HEK293 (cell line): ENCODE results near the gene MICU1.

Experiments
- CTCF ChIP-seq: fragments of 450-650 bp; formaldehyde crosslinking; IDR thresholded peaks from 2 replicates; pipeline ENCODE4 v1.5.1; 2016; ENCODE audit warnings: missing biosample characterization, missing genetic modification characterization
- KLF10 ChIP-seq: fragments of 450-650 bp; IDR thresholded peaks from 2 replicates; pipeline ENCODE4 v1.5.1; 2018; ENCODE audit warnings: missing biosample characterization, mild to moderate bottlenecking, missing genetic modification characterization
- MYNN ChIP-seq: fragments of 450-650 bp; formaldehyde crosslinking; IDR thresholded peaks from 2 replicates; pipeline ENCODE4 v1.5.1; 2016; ENCODE audit warnings: missing biosample characterization, missing genetic modification characterization, borderline replicate concordance
- REST ChIP-seq: fragments of 450-650 bp; formaldehyde crosslinking; IDR thresholded peaks from 2 replicates; pipeline ENCODE4 v1.5.1; 2016; ENCODE audit warnings: missing biosample characterization, missing genetic modification characterization
- WT1 ChIP-seq: fragments of 450-650 bp; formaldehyde crosslinking; IDR thresholded peaks from 2 replicates; pipeline ENCODE4 v1.5.1; 2016; ENCODE audit warnings: missing biosample characterization, missing genetic modification characterization
- ZNF324 ChIP-seq: fragments of 450-650 bp; formaldehyde crosslinking; IDR thresholded peaks from 2 replicates; pipeline ENCODE4 v1.5.1; 2016; ENCODE audit warnings: missing biosample characterization, missing genetic modification characterization
- ZNF335 ChIP-seq: fragments of 450-650 bp; formaldehyde crosslinking; conservative IDR thresholded peaks from 2 replicates; pipeline ENCODE4 v1.5.1; 2016; ENCODE audit warnings: missing biosample characterization, missing genetic modification characterization
- ZNF394 ChIP-seq: fragments of 450-650 bp; formaldehyde crosslinking; IDR thresholded peaks from 2 replicates; pipeline ENCODE4 v1.5.1; 2016; ENCODE audit warnings: missing biosample characterization, missing genetic modification characterization, mild to moderate bottlenecking, moderate library complexity, borderline replicate concordance
- ZNF488 ChIP-seq: fragments of 450-650 bp; formaldehyde crosslinking; IDR thresholded peaks from 2 replicates; pipeline ENCODE4 v1.5.1; 2016; ENCODE audit warnings: missing biosample characterization, missing genetic modification characterization
- ZNF510 ChIP-seq: fragments of 450-650 bp; formaldehyde crosslinking; IDR thresholded peaks from 2 replicates; pipeline ENCODE4 v1.5.1; 2018; ENCODE audit warnings: mild to moderate bottlenecking, missing genetic modification characterization, missing biosample characterization; ENCODE audit not compliant: insufficient replicate concordance
- ZNF521 ChIP-seq: fragments of 450-650 bp; formaldehyde crosslinking; IDR thresholded peaks from 2 replicates; pipeline ENCODE4 v1.5.1; 2017; ENCODE audit warnings: missing biosample characterization, mild to moderate bottlenecking, missing genetic modification characterization
- ZNF837 ChIP-seq: fragments of 450-650 bp; formaldehyde crosslinking; IDR thresholded peaks from 2 replicates; pipeline ENCODE4 v1.5.1; 2016; ENCODE audit warnings: missing biosample characterization, missing genetic modification characterization

- no peak for TF ChIP-seq CTCF (tag by site-specific recombination)
- no peak for TF ChIP-seq ZNF510 (tag by site-specific recombination)
- no peak for TF ChIP-seq KLF10 (tag by site-specific recombination)
- no peak for TF ChIP-seq WT1
- no peak for TF ChIP-seq ZNF488 (tag by site-specific recombination)
- no peak for TF ChIP-seq ZNF335 (tag by site-specific recombination)
- no peak for TF ChIP-seq ZNF521
- no peak for TF ChIP-seq ZNF324 (tag by site-specific recombination)
- TF ChIP-seq MYNN (tag by site-specific recombination), result peak; percentile 97
- no peak for TF ChIP-seq ZNF837 (tag by site-specific recombination)
- TF ChIP-seq REST (tag by site-specific recombination), result no peak
- TF ChIP-seq ZNF394 (tag by site-specific recombination), result no peak
These were observed 291.6 kb downstream of the MICU1 start for GRCh38 chr10:72334196-72334824.
